ENCODE measurements around the gene CSPG4. TPM values are rescaled to one million over a fixed set of nuclear protein-coding genes. Genes with fewer than 3 reads are reported as not detected.
"Not testable (repeated sequence)": the region's sequence is repeated elsewhere in the genome, so short reads cannot be mapped to it uniquely, and the experiment has no call there.

CSPG4 gene
- total RNA-seq, 1 donor from 2014 or later: 0.18 TPM

- H3K4me3 Mint-ChIP-seq (ENCODE audit: unreplicated experiment): no peak overlapping the region
- no peaks in the 10 kb centered on the region for H3K9me3 Mint-ChIP-seq (ENCODE audit: unreplicated experiment)
- no peak for TF ChIP-seq CTCF (IDR thresholded peaks at IDR 0.05; ENCODE audit: unreplicated experiment)
- peaks cover 4% of the 10 kb centered on the region for H3K36me3 Mint-ChIP-seq (ENCODE audit: low read depth, unreplicated experiment)
- H3K27me3 Mint-ChIP-seq (ENCODE audit: unreplicated experiment): peaks cover 24% of the 10 kb centered on the region
- H3K4me1 Mint-ChIP-seq (ENCODE audit: unreplicated experiment): peaks cover 3% of the 10 kb centered on the region
- H3K27ac Mint-ChIP-seq (ENCODE audit: unreplicated experiment): no peak overlapping the region
- no peak for DNase-seq (ENCODE audit: low spot score)
These were observed 10.2 kb downstream of the CSPG4 start for GRCh38 chr15:75702436-75702835.

GRCh38 chr15:75701071-75702003 is 11.3 kb downstream of the CSPG4 start:
- not testable (repeated sequence) for H3K27ac Mint-ChIP-seq (ENCODE audit: unreplicated experiment); DNase-seq (ENCODE audit: low spot score); H3K36me3 Mint-ChIP-seq (ENCODE audit: low read depth, unreplicated experiment); H3K4me3 Mint-ChIP-seq (ENCODE audit: unreplicated experiment); H3K9me3 Mint-ChIP-seq (ENCODE audit: unreplicated experiment); H3K4me1 Mint-ChIP-seq (ENCODE audit: unreplicated experiment)
- H3K27me3 Mint-ChIP-seq (ENCODE audit: unreplicated experiment): peaks cover 20% of the 10 kb centered on the region

- not testable (repeated sequence) for H3K27ac Mint-ChIP-seq (ENCODE audit: unreplicated experiment); H3K36me3 Mint-ChIP-seq (ENCODE audit: low read depth, unreplicated experiment); H3K4me3 Mint-ChIP-seq (ENCODE audit: unreplicated experiment); H3K9me3 Mint-ChIP-seq (ENCODE audit: unreplicated experiment); DNase-seq (ENCODE audit: low spot score); H3K4me1 Mint-ChIP-seq (ENCODE audit: unreplicated experiment)
- H3K27me3 Mint-ChIP-seq (ENCODE audit: unreplicated experiment): peaks cover 15% of the 10 kb centered on the region
These were observed 12.4 kb downstream of the CSPG4 start for GRCh38 chr15:75699961-75700874.

GRCh38 chr15:75699517-75699916 is 13.1 kb downstream of the CSPG4 start:
- peaks cover 17% of the 10 kb centered on the region for H3K27me3 Mint-ChIP-seq (ENCODE audit: unreplicated experiment)
- H3K27ac Mint-ChIP-seq (ENCODE audit: unreplicated experiment); DNase-seq (ENCODE audit: low spot score); H3K36me3 Mint-ChIP-seq (ENCODE audit: low read depth, unreplicated experiment); H3K4me1 Mint-ChIP-seq (ENCODE audit: unreplicated experiment); H3K4me3 Mint-ChIP-seq (ENCODE audit: unreplicated experiment); H3K9me3 Mint-ChIP-seq (ENCODE audit: unreplicated experiment): not testable (repeated sequence)

GRCh38 chr15:75697974-75698747 is 14.5 kb downstream of the CSPG4 start:
- H3K27me3 Mint-ChIP-seq (ENCODE audit: unreplicated experiment): peaks cover 19% of the 10 kb centered on the region
- peaks cover 14% of the 10 kb centered on the region for H3K4me1 Mint-ChIP-seq (ENCODE audit: unreplicated experiment)
- not testable (repeated sequence) for DNase-seq (ENCODE audit: low spot score); H3K27ac Mint-ChIP-seq (ENCODE audit: unreplicated experiment); H3K9me3 Mint-ChIP-seq (ENCODE audit: unreplicated experiment); H3K4me3 Mint-ChIP-seq (ENCODE audit: unreplicated experiment); H3K36me3 Mint-ChIP-seq (ENCODE audit: low read depth, unreplicated experiment)

GRCh38 chr15:75697523-75697922 is 15.1 kb downstream of the CSPG4 start:
- no peak for TF ChIP-seq CTCF (IDR thresholded peaks at IDR 0.05; ENCODE audit: unreplicated experiment)
- H3K4me3 Mint-ChIP-seq (ENCODE audit: unreplicated experiment): no peak overlapping the region
- no peaks in the 10 kb centered on the region for H3K36me3 Mint-ChIP-seq (ENCODE audit: low read depth, unreplicated experiment)
- H3K27ac Mint-ChIP-seq (ENCODE audit: unreplicated experiment): no peak overlapping the region
- H3K27me3 Mint-ChIP-seq (ENCODE audit: unreplicated experiment): peaks cover 21% of the 10 kb centered on the region
- no peak for DNase-seq (ENCODE audit: low spot score)
- H3K9me3 Mint-ChIP-seq (ENCODE audit: unreplicated experiment): no peaks in the 10 kb centered on the region
- H3K4me1 Mint-ChIP-seq (ENCODE audit: unreplicated experiment): peaks cover 14% of the 10 kb centered on the region

All from endothelial cell (in vitro differentiated cells).